Mesothelial cell of epicardium (in vitro differentiated cells): ENCODE data around the gene PLEKHA1. TPM values are rescaled to one million over a fixed set of nuclear protein-coding genes. Genes with fewer than 3 reads are reported as not detected.

Experiments used
- DNase-seq, 2 experiments: peaks; one replicate each; pipeline ENCODE4 v3.0.0; 2021; ENCODE audit warnings: low spot score in 2 of 2; ENCODE audit not compliant: unreplicated experiment in 2 of 2
- H3K27ac Mint-ChIP-seq: 2 replicates; pipeline ENCODE4 v1.8.0; 2021; ENCODE audit warnings: mixed read lengths
- H3K27me3 Mint-ChIP-seq: 2 replicates; pipeline ENCODE4 v1.8.0; 2021; ENCODE audit warnings: low read depth, mixed read lengths
- H3K36me3 Mint-ChIP-seq: 2 replicates; pipeline ENCODE4 v1.8.0; 2021; ENCODE audit warnings: mixed read lengths
- H3K4me1 Mint-ChIP-seq: 2 replicates; pipeline ENCODE4 v1.8.0; 2021; ENCODE audit warnings: mixed read lengths
- H3K4me3 Mint-ChIP-seq: 2 replicates; pipeline ENCODE4 v1.8.0; 2021; ENCODE audit warnings: mild to moderate bottlenecking, moderate library complexity, mixed read lengths
- H3K9me3 Mint-ChIP-seq: 2 replicates; pipeline ENCODE4 v1.8.0; 2021; ENCODE audit warnings: mixed read lengths
- total RNA-seq: library from RNA; stranded (reverse); gene quantifications from 3 replicates; pipeline ENCODE4 v1.2.1, GENCODE V29; 2021
- TF ChIP-seq, protein P1 (sequence below): fragments of 200-600 bp; sonication (generic); IDR thresholded peaks from one replicate; pipeline ENCODE4 v1.5.0; 2021; ENCODE audit warnings: antibody characterized with exemption; ENCODE audit not compliant: unreplicated experiment

The PLEKHA1 gene
- total RNA-seq, 1 donor from 2014 or later, result 33.1 TPM

- no peaks in the 10 kb centered on the region for H3K36me3 Mint-ChIP-seq
Observed at GRCh38 chr10:122445904-122446303, 71.4 kb downstream of the PLEKHA1 start.

GRCh38 chr10:122446668-122447423 is 72.3 kb downstream of the PLEKHA1 start:
- peaks cover 16% of the 10 kb centered on the region for H3K9me3 Mint-ChIP-seq
- H3K4me3 Mint-ChIP-seq, result no peak overlapping the region
- no peaks in the 10 kb centered on the region for H3K36me3 Mint-ChIP-seq
- H3K27me3 Mint-ChIP-seq, result no peaks in the 10 kb centered on the region
- no peak for DNase-seq
- TF ChIP-seq, protein P1, sequence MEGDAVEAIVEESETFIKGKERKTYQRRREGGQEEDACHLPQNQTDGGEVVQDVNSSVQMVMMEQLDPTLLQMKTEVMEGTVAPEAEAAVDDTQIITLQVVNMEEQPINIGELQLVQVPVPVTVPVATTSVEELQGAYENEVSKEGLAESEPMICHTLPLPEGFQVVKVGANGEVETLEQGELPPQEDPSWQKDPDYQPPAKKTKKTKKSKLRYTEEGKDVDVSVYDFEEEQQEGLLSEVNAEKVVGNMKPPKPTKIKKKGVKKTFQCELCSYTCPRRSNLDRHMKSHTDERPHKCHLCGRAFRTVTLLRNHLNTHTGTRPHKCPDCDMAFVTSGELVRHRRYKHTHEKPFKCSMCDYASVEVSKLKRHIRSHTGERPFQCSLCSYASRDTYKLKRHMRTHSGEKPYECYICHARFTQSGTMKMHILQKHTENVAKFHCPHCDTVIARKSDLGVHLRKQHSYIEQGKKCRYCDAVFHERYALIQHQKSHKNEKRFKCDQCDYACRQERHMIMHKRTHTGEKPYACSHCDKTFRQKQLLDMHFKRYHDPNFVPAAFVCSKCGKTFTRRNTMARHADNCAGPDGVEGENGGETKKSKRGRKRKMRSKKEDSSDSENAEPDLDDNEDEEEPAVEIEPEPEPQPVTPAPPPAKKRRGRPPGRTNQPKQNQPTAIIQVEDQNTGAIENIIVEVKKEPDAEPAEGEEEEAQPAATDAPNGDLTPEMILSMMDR, result no peak
- H3K27ac Mint-ChIP-seq, result no peak overlapping the region
- peaks cover 4% of the 10 kb centered on the region for H3K4me1 Mint-ChIP-seq

More at GRCh38 chr10:122445904-122446303, 71.4 kb downstream of the PLEKHA1 start:
- no peaks in the 10 kb centered on the region for H3K27me3 Mint-ChIP-seq
- H3K4me3 Mint-ChIP-seq, result no peak overlapping the region
- H3K4me1 Mint-ChIP-seq, result peaks cover 4% of the 10 kb centered on the region
- no peak overlapping the region for H3K27ac Mint-ChIP-seq
- no peak for DNase-seq
- TF ChIP-seq, protein P1, result no peak
- peaks cover 16% of the 10 kb centered on the region for H3K9me3 Mint-ChIP-seq

DNA sequence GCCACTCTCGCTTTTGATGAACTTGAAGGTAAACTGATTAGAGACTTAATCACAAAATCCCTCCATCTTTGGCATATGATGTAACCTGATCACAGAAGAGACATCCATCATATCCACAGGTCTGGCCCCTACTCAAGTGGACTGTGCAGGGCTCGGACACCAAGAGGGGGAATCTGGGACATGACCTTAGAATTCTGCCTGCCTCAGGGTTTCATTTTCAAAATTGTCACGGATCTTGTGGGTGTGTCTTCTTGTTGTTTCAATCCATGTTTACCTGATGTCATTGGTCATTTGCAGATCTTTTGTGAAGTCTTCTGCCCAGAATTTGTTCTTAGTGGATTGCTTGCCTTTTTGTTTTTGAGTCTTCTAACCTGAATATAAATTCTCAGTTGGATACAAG is 74.1 kb downstream of the PLEKHA1 start:
- Mint-ChIP-seq H3K27me3 (no peaks in the 10 kb centered on the region), H3K27ac (no peak overlapping the region), H3K4me1 (peaks cover 4% of the 10 kb centered on the region), H3K4me3 (no peak overlapping the region), H3K9me3 (peaks cover 16% of the 10 kb centered on the region), H3K36me3 (no peaks in the 10 kb centered on the region)
- DNase-seq, result no peak
- TF ChIP-seq, protein P1, result no peak

DNA sequence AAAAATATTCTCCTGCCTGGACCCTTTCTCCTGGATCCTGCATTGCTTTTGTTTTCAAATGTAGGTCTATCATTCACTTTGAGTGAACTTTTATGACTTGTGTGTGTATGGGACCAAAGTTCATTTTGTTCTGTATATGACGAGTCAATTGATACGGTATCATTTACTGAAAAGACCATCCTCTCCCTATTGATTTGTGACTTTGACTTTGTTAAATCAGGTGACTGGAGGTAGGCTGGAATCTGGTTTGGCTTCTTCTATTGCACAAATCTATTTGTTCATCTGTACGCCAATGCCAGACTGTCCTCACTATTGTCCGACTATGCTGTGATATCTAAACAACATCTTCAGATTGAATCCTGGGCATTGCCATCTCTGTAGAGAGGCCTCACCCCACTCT is 74.6 kb downstream of the PLEKHA1 start:
- H3K9me3 Mint-ChIP-seq, result peaks cover 16% of the 10 kb centered on the region
- no peak for DNase-seq
- H3K27ac Mint-ChIP-seq, result no peak overlapping the region
- peaks cover 1% of the 10 kb centered on the region for H3K36me3 Mint-ChIP-seq
- H3K27me3 Mint-ChIP-seq, result no peaks in the 10 kb centered on the region
- no peak overlapping the region for H3K4me3 Mint-ChIP-seq
- peaks cover 6% of the 10 kb centered on the region for H3K4me1 Mint-ChIP-seq
- TF ChIP-seq, protein P1, result no peak

DNA sequence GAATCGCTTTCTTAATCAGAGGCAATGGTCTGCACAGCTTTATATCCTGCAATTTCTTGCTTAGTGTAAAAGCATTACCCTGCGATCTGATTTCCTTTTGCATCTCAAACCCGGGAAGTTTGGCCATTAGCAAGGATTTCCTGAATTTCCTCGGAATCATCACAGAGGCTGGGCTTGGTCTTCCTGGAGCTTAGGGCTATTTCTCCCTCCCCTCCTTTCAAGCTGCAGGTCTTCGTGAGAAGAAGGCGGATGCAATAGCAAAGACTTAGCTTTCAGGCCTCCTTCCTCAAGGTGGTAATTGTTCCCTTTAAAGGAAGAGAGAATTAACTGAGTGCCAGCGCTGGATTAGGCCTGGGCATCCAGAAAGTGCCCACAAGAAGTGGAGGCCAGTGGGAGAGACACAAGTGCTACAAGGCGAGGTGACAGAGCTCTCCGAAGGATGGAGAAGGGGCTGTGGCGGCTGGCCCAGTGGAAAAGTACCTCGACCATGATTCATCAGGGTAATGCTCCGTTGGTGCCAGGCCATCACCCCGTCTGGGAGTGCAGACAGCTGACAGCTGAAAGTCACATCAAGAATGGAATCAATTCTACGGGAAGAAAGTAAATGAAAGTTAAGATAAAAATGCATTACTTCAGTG is 76.0 kb downstream of the PLEKHA1 start:
- peaks cover 1% of the 10 kb centered on the region for H3K36me3 Mint-ChIP-seq
- H3K4me3 Mint-ChIP-seq, result no peak overlapping the region
- no peak for DNase-seq
- H3K27me3 Mint-ChIP-seq, result no peaks in the 10 kb centered on the region
- H3K4me1 Mint-ChIP-seq, result peaks cover 10% of the 10 kb centered on the region
- TF ChIP-seq, protein P1, result no peak
- peaks cover 12% of the 10 kb centered on the region for H3K9me3 Mint-ChIP-seq
- no peak overlapping the region for H3K27ac Mint-ChIP-seq
